GM12878 (cell line): ENCODE results near the gene ANXA2R. TPM values are rescaled to one million over a fixed set of nuclear protein-coding genes. Genes with fewer than 3 reads are reported as not detected.

Source experiments
- ATAC-seq: fragments of 200-7000 bp; cut with Tn5 transposase; 3 replicates; pipeline ENCODE4 v1.9.1; 2020; ENCODE audit warnings: mild to moderate bottlenecking, moderate library complexity
- BruUV-seq: library from RNA; stranded (reverse); fragments of 400-500 nt; replicated peaks from 2 replicates; lab custom pipeline; 2021; lab: Mats Ljungman, UMichigan
- CTCF ChIA-PET: fragments of 300-600 bp; sonication (Branson Sonifier 250); formaldehyde crosslinking; extraction: SDS; loops from one replicate; lab custom pipeline; 2021; ENCODE audit warnings: inconsistent platforms; lab: Yijun Ruan, JAX
- POLR2A ChIA-PET: fragments of 350-600 bp; formaldehyde crosslinking; extraction: SDS; loops from one replicate; lab custom pipeline; 2021; ENCODE audit warnings: inconsistent platforms; lab: Charles Lee
- RAD21 ChIA-PET: fragments of 300-600 bp; sonication (Branson Sonifier 250); formaldehyde crosslinking; loops from one replicate; lab custom pipeline; 2023; ENCODE audit warnings: antibody characterized with exemption; ENCODE audit not compliant: unreplicated experiment; lab: Charles Lee
- SMC1A ChIA-PET: fragments of 300-600 bp; sonication (Branson Sonifier 250); formaldehyde crosslinking; loops from one replicate; lab custom pipeline; 2023; ENCODE audit not compliant: unreplicated experiment, uncharacterized antibody; lab: Charles Lee
- DNase-seq: peaks from one replicate; pipeline ENCODE4 v3.0.0-alpha.2; 2011; ENCODE audit warnings: low read depth, low spot score
- FAIRE-seq: peaks from 3 replicates; lab custom pipeline; 2011; peaks lifted over from hg19 to GRCh38; lab: Jason Lieb, UNC
- H2AFZ ChIP-seq: 2 replicates; pipeline ENCODE4 v1.6.0; 2011; ENCODE audit warnings: low read depth, low read length, control low read depth; ENCODE audit not compliant: control insufficient read depth
- H3K27ac ChIP-seq: 2 replicates; pipeline ENCODE4 v1.5.1; 2011; ENCODE audit warnings: control low read depth; ENCODE audit not compliant: control insufficient read depth, insufficient read depth
- H3K27me3 ChIP-seq, 2 experiments: replicated peaks in 1 of 2; 2 replicates each; pipeline versions ENCODE4 v1.6.0 to v1.6.1; 2011; ENCODE audit warnings: low read length in 1 of 2; ENCODE audit not compliant: control insufficient read depth in 2 of 2, insufficient read depth in 2 of 2
- H3K36me3 ChIP-seq, 2 experiments: 2 replicates each; pipeline ENCODE4 v1.5.1; 2011; ENCODE audit warnings: low read length in 1 of 2; ENCODE audit not compliant: control insufficient read depth in 2 of 2, insufficient read depth in 2 of 2
- H3K4me1 ChIP-seq: 2 replicates; pipeline ENCODE4 v1.6.1; 2011; ENCODE audit warnings: mild to moderate bottlenecking, low read length, moderate library complexity, mixed read lengths; ENCODE audit not compliant: control insufficient read depth, insufficient read depth
- H3K4me2 ChIP-seq: 2 replicates; pipeline ENCODE4 v1.6.0; 2011; ENCODE audit warnings: control low read depth; ENCODE audit not compliant: control insufficient read depth, insufficient read depth
- H3K4me3 ChIP-seq: fragments of 200-600 bp; sonication (generic); 2 replicates; pipeline ENCODE4 v1.5.1; 2016
- H3K79me2 ChIP-seq: 2 replicates; pipeline ENCODE4 v1.6.0; 2011; ENCODE audit warnings: low read length; ENCODE audit not compliant: control insufficient read depth, insufficient read depth
- H3K9ac ChIP-seq: 2 replicates; pipeline ENCODE4 v1.8.0; 2011; ENCODE audit warnings: low read length, control low read depth, mixed read lengths; ENCODE audit not compliant: control insufficient read depth, insufficient read depth
- H3K9me3 ChIP-seq: replicated peaks from 3 replicates; pipeline ENCODE4 v1.5.1; 2011; ENCODE audit warnings: mild to moderate bottlenecking, low read length; ENCODE audit not compliant: control insufficient read depth, insufficient read depth
- H4K20me1 ChIP-seq: 2 replicates; pipeline ENCODE4 v1.6.0; 2011; ENCODE audit not compliant: control insufficient read depth, insufficient read depth
- CBX3 ChIP-seq: fragments of 200-600 bp; sonication (generic); IDR thresholded peaks from 2 replicates; pipeline ENCODE4 v1.6.1; 2016; ENCODE audit warnings: low read depth, borderline replicate concordance
- CHD1 ChIP-seq: IDR thresholded peaks from 2 replicates; pipeline ENCODE4 v1.6.1; 2012; ENCODE audit warnings: low read depth, low read length, improper control_type of control experiment
- E4F1 ChIP-seq: fragments of 450-650 bp; IDR thresholded peaks from 2 replicates; pipeline ENCODE4 v1.6.1; 2018; ENCODE audit warnings: borderline replicate concordance, mild to moderate bottlenecking; ENCODE audit not compliant: partially characterized antibody
- HDAC2 ChIP-seq: fragments of 200-600 bp; sonication (generic); IDR thresholded peaks from 2 replicates; pipeline ENCODE4 v1.6.1; 2017
- HDAC6 ChIP-seq: fragments of 200-600 bp; sonication (generic); IDR thresholded peaks from one replicate; pipeline ENCODE4 v1.8.0; 2017; ENCODE audit warnings: antibody characterized with exemption; ENCODE audit not compliant: unreplicated experiment
- IRF4 ChIP-seq: IDR thresholded peaks from 2 replicates; pipeline ENCODE4 v1.6.1; 2011; ENCODE audit warnings: low read depth, low read length
- MEF2A ChIP-seq: IDR thresholded peaks from 2 replicates; pipeline ENCODE4 v1.6.1; 2011; ENCODE audit warnings: low read depth, mild to moderate bottlenecking, low read length, moderate library complexity; ENCODE audit not compliant: insufficient read depth
- NRF1 ChIP-seq: conservative IDR thresholded peaks from 2 replicates; pipeline ENCODE4 v1.6.1; 2011; ENCODE audit warnings: mild to moderate bottlenecking, low read depth, low read length, improper control_type of control experiment
- RELB ChIP-seq: fragments of 450-650 bp; IDR thresholded peaks from 2 replicates; pipeline ENCODE4 v1.6.1; 2017; ENCODE audit warnings: low read depth, mild to moderate bottlenecking, moderate library complexity
- RFX5 ChIP-seq: IDR thresholded peaks from 2 replicates; pipeline ENCODE4 v1.6.1; 2011; ENCODE audit warnings: low read depth, low read length, improper control_type of control experiment
- SIX5 ChIP-seq: IDR thresholded peaks from 2 replicates; pipeline ENCODE4 v1.6.1; 2011; ENCODE audit warnings: mild to moderate bottlenecking, low read depth, low read length, moderate library complexity; ENCODE audit not compliant: severe bottlenecking
- SRF ChIP-seq, 2 experiments: IDR thresholded peaks; 2 replicates each; pipeline ENCODE4 v1.6.1; 2011; ENCODE audit warnings: low read depth in 2 of 2, low read length in 2 of 2, mild to moderate bottlenecking in 1 of 2, moderate library complexity in 1 of 2
- TAF1 ChIP-seq: IDR thresholded peaks from 2 replicates; pipeline ENCODE4 v1.6.1; 2011; ENCODE audit warnings: mild to moderate bottlenecking, low read depth, low read length, borderline replicate concordance
- WRNIP1 ChIP-seq: IDR thresholded peaks from 2 replicates; pipeline ENCODE4 v1.6.1; 2011; ENCODE audit warnings: low read depth, low read length, improper control_type of control experiment, borderline replicate concordance
- ZNF207 ChIP-seq: fragments of 450-650 bp; IDR thresholded peaks from 2 replicates; pipeline ENCODE4 v1.6.1; 2014; ENCODE audit warnings: antibody characterized with exemption, mild to moderate bottlenecking, borderline replicate concordance
- ZSCAN29 ChIP-seq: fragments of 450-650 bp; IDR thresholded peaks from 2 replicates; pipeline ENCODE4 v1.6.1; 2017; ENCODE audit warnings: mild to moderate bottlenecking, moderate library complexity
- WGBS: methylation state at CpG from one replicate; pipeline ENCODE4 v1.1.6; 2016; ENCODE audit warnings: low lambda C conversion rate; ENCODE audit not compliant: insufficient replicate concordance, insufficient coverage; ENCODE audit errors: missing lambda C conversion rate; 5-methylcytosine and 5-hydroxymethylcytosine counted together
- in situ Hi-C: fragments of 300-500 bp; cut with MboI; formaldehyde crosslinking; loops from 9 replicates; pipeline ENCODE4 v1.14.3; 2018; ENCODE audit warnings: mixed read lengths
- intact Hi-C: fragments of 100-400 bp; cut with micrococcal nuclease; formaldehyde crosslinking; loops from one replicate; pipeline ENCODE4 v1.14.2; 2022; ENCODE audit not compliant: unreplicated experiment
- polyA plus RNA-seq, 11 experiments: library from polyadenylated mRNA; depleted of rRNA in 4 of 11; unstranded in 6 of 11; stranded (reverse) in 5 of 11; fragments of >200 nt; fragmentation: Nextera tagmentation in 4 of 11; fragmentation: Illumina TruSeq in 1 of 11; extraction: Ambion mirVana in 4 of 11; extraction: Trizol in 1 of 11; gene quantifications; 1 replicate in 1 of 11; 2 replicates in 10 of 11; pipeline versions ENCODE4 v1.2.1 to v1.2.3, GENCODE V29; 2011 to 2016; ENCODE audit warnings: inconsistent platforms in 2 of 11, missing spikeins in 2 of 11, low read depth in 1 of 11
- total RNA-seq, 4 experiments: library from RNA; depleted of rRNA in 3 of 4; stranded (reverse); fragments of >200 nt in 3 of 4; fragmentation: Illumina TruSeq in 1 of 4; extraction: Trizol in 1 of 4; gene quantifications; 2 replicates each; pipeline versions ENCODE4 v1.2.1 to v1.2.3, GENCODE V29; 2013 to 2021
- TF ChIP-seq, protein P1 (sequence below): fragments of 450-650 bp; IDR thresholded peaks from 2 replicates; pipeline ENCODE4 v1.6.1; 2014; ENCODE audit warnings: mild to moderate bottlenecking
- TF ChIP-seq, protein P2 (sequence below): IDR thresholded peaks from 2 replicates; pipeline ENCODE4 v1.6.1; 2011; ENCODE audit warnings: mild to moderate bottlenecking, low read depth, low read length, moderate library complexity; ENCODE audit not compliant: insufficient replicate concordance

ANXA2R gene
- total and polyA plus RNA-seq, 10 of the 15 experiments (the other 5 are each of a cell fraction or from before 2014, with no cell fraction given) = 2.3 to 7.8 (median 4.4) TPM

GRCh38 chr5:43007911-43008362 is 32.2 kb downstream of the ANXA2R start:
- POLR2A ChIA-PET = interaction anchor here (0.6 to 4.4 kb wide), 9 partner anchors 11 to 1077 kb away, joined by 3 to 65 read pairs (median 4); no protein-coding TSS in a partner anchor
- under 1% methylated on average over 25 of the region's 25 CpGs for WGBS
- BruUV-seq = TSS peak; percentile 90
- no peaks in the 10 kb centered on the region for H3K9me3 ChIP-seq
- SMC1A ChIA-PET = interaction anchor here (0.9 to 3.9 kb wide), 11 partner anchors 9 to 59 kb away, joined by 3 to 48 read pairs (median 5); partner anchors contain the start of gene ANXA2R
- in situ Hi-C loops (no loop called here), intact Hi-C loops (loop anchor here (1.0 to 5.0 kb wide), 3 partner anchors 13 to 99 kb away; no protein-coding TSS in a partner anchor)
- H2AFZ ChIP-seq = peak overlapping the region; percentile 65
- H3K36me3 ChIP-seq = no peaks in the 10 kb centered on the region
- H3K27me3 ChIP-seq = no peaks in the 10 kb centered on the region
- no peaks in the 10 kb centered on the region for H4K20me1 ChIP-seq
- H3K27ac ChIP-seq = peak overlapping the region; percentile 94
- H3K4me2 ChIP-seq = peak overlapping the region; percentile 92
- ATAC-seq = peak; percentile 73
- peak overlapping the region; percentile 67 for H3K4me3 ChIP-seq
- H3K9ac ChIP-seq = peak overlapping the region; percentile 81
- CTCF ChIA-PET = interaction anchor here (1.1 to 4.5 kb wide), 13 partner anchors 9 to 118 kb away, joined by 3 to 64 read pairs (median 9); partner anchors contain the start of gene ANXA2R
- no peaks in the 10 kb centered on the region for H3K79me2 ChIP-seq
- peaks cover 13% of the 10 kb centered on the region for H3K4me1 ChIP-seq
- DNase-seq = no peak
- peak; percentile 54 for FAIRE-seq
- RAD21 ChIA-PET = interaction anchor here (1.1 to 3.4 kb wide), 9 partner anchors 8 to 99 kb away, joined by 3 to 78 read pairs (median 8); no protein-coding TSS in a partner anchor
- no peak for TF ChIP-seq RFX5
- no peak for TF ChIP-seq WRNIP1
- TF ChIP-seq E4F1 = peak; percentile 19
- no peak for TF ChIP-seq NRF1
- TF ChIP-seq, protein P1, sequence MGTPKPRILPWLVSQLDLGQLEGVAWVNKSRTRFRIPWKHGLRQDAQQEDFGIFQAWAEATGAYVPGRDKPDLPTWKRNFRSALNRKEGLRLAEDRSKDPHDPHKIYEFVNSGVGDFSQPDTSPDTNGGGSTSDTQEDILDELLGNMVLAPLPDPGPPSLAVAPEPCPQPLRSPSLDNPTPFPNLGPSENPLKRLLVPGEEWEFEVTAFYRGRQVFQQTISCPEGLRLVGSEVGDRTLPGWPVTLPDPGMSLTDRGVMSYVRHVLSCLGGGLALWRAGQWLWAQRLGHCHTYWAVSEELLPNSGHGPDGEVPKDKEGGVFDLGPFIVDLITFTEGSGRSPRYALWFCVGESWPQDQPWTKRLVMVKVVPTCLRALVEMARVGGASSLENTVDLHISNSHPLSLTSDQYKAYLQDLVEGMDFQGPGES = no peak
- TF ChIP-seq IRF4 = no peak
- TF ChIP-seq, protein P2, sequence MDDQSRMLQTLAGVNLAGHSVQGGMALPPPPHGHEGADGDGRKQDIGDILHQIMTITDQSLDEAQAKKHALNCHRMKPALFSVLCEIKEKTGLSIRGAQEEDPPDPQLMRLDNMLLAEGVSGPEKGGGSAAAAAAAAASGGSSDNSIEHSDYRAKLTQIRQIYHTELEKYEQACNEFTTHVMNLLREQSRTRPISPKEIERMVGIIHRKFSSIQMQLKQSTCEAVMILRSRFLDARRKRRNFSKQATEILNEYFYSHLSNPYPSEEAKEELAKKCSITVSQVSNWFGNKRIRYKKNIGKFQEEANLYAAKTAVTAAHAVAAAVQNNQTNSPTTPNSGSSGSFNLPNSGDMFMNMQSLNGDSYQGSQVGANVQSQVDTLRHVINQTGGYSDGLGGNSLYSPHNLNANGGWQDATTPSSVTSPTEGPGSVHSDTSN = no peak
- TF ChIP-seq HDAC2 = no peak
- TF ChIP-seq ZSCAN29 = no peak
- 0 out of 2 replicates have a peak, but pooled peaks have one; percentile 6 for TF ChIP-seq MEF2A
- no peak for TF ChIP-seq CBX3
- TF ChIP-seq HDAC6 = no peak
- no peak; the same call in 1 of the 2 replicates for TF ChIP-seq CHD1
- no peak for TF ChIP-seq RELB
- TF ChIP-seq SIX5 = no peak
- TF ChIP-seq ZNF207 = no peak
- no peak for TF ChIP-seq SRF (IDR thresholded peaks at IDR 0.05; ENCODE audit: low read depth in 2 of 2, low read length in 2 of 2)
- TF ChIP-seq TAF1 = peak; percentile 83
